Metanephros (tissue), 2 donors: ENCODE measurements around the gene OR2L3. TPM values are rescaled to one million over a fixed set of nuclear protein-coding genes. Genes with fewer than 3 reads are reported as not detected.

Source experiments
- small RNA-seq: library from RNA; depleted of rRNA; stranded (forward); fragments of <200 nt; gene quantifications from one replicate; pipeline ENCODE3, GENCODE V24; 2014; ENCODE audit warnings: low replicate concordance
- total RNA-seq: library from RNA; depleted of rRNA; stranded (reverse); fragments of >200 nt; gene quantifications from one replicate; pipeline ENCODE4 v1.2.3, GENCODE V29; 2014

Gene OR2L3
- total RNA-seq, result not detected

GRCh38 chr1:248046536-248046935 lies at the start of gene OR2L3:
OR2L3 (plus strand) TSS chr1:248046836; CDS start chr1:248060682, 13,846 bp downstream.

DNA sequence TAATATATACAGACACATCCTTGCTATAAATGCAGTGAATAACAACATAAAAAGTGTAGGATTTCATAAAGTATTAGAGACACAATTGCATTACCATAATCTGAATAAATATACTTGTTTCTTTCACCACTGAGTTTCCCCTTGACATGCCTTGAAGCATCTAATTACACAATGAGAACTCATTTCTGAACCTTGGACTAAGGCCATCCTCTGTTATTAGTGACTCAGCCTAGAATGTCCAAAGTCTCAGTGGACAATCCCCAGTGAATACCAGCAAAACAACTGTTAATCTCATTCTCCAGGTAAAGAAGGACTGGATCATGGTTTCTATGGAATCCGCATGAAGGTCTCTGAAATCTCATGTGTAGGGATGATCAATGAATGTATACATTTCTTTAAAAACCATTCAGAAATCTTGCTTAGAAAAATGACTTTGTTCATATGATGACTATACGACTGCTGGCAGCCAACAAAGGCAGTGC lies 33.4 kb upstream of the OR2L3 start, which contains the start of gene OR2L5:
Gene OR2L5, plus strand, starts transcription at position 432 of the 482 bp plus-strand sequence. CDS start 8,288 bp downstream, outside the sequence.

GRCh38 chr1:248029770-248030169 lies 16.9 kb upstream of the OR2L3 start, which contains the start of gene OR2L2:
OR2L2 (plus strand) TSS chr1:248030070; CDS start chr1:248038268, 8,198 bp downstream.

DNA sequence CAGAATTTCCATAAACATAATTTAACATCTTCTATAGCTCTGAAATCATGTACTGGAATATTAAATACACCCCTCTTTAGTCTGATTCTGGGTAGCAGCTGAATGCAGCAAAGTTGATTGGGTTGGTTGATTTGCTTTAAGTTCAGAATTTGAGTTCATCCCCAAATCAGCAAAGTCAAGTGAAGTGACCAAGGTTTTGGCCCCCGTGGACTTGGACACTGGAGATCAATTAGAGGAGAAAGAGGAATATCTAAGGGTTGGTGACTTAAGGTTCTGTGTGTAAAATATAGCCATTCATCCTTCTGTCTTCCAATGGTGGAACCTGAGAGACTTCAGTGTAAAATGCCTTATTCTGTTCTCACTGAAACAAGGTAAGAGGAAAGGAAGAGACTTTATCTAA lies 48.2 kb downstream of the OR2L3 start, which contains the start of gene OR2L13:
Gene OR2L13, plus strand, starts transcription at position 301 of the 400 bp plus-strand sequence. CDS start 4,192 bp downstream, outside the sequence.

Small RNA genes within 50 kb of the gene (small RNA-seq; reads per million reads assigned to genes)
- not detected for gene RF00019

Other genes starting within 250 kb of the OR2L3 start
- gene OR14A16, start 222.7 kb upstream of the OR2L3 start, total RNA-seq, result not detected
- not detected for gene OR11L1, start 204.9 kb upstream of the OR2L3 start, total RNA-seq
- gene TRIM58, start 189.6 kb upstream of the OR2L3 start, total RNA-seq, result 9.3 TPM
- 2.6 TPM for gene OR2W3, start 151.2 kb upstream of the OR2L3 start, total RNA-seq
- gene OR2T8, start 126.6 kb upstream of the OR2L3 start, total RNA-seq, result not detected
- gene OR2AJ1, start 121.9 kb upstream of the OR2L3 start, total RNA-seq, result not detected
- gene OR2L8, start 98.0 kb upstream of the OR2L3 start, total RNA-seq, result not detected
- gene OR2AK2, start 81.6 kb upstream of the OR2L3 start, total RNA-seq, result not detected
- not detected for gene OR2L5, start 33.2 kb upstream of the OR2L3 start, total RNA-seq
- gene OR2L2, start 16.8 kb upstream of the OR2L3 start, total RNA-seq, result 0.06 TPM
- gene OR2L13, start 48.3 kb downstream of the OR2L3 start, total RNA-seq, result not detected
- not detected for gene OR2M5, start 98.3 kb downstream of the OR2L3 start, total RNA-seq
- not detected for gene OR2M2, start 128.0 kb downstream of the OR2L3 start, total RNA-seq
- not detected for gene OR2M3, start 150.4 kb downstream of the OR2L3 start, total RNA-seq
- gene OR2M4, start 184.6 kb downstream of the OR2L3 start, total RNA-seq, result not detected
- gene OR2T33, start 231.1 kb downstream of the OR2L3 start, total RNA-seq, result not detected